GM12865 (cell line): ENCODE results near the gene SUGCT.
"Not testable (repeated sequence)": the region's sequence is repeated elsewhere in the genome, so short reads cannot be mapped to it uniquely, and the experiment has no call there.

Experiments
- DNase-seq: peaks from one replicate; pipeline ENCODE4 v3.0.0; 2010; ENCODE audit warnings: low read depth
- H3K4me3 ChIP-seq: 2 replicates; pipeline ENCODE4 v1.5.1; 2011; ENCODE audit warnings: mild to moderate bottlenecking, low read depth, low read length, control low read depth
- CTCF ChIP-seq: IDR thresholded peaks from 2 replicates; pipeline ENCODE4 v1.5.1; 2011; ENCODE audit warnings: low read length, control low read depth, low read depth, inconsistent platforms; ENCODE audit not compliant: insufficient read depth; ENCODE audit errors: missing control alignments

SUGCT gene

GRCh38 chr7:40623863-40624262, 489.1 kb downstream of the SUGCT start:
- DNase-seq: no peak
- no peak overlapping the region for H3K4me3 ChIP-seq
- no peak for TF ChIP-seq CTCF

- DNase-seq, H3K4me3 ChIP-seq: not testable (repeated sequence)
These were observed 492.6 kb downstream of the SUGCT start for GRCh38 chr7:40627361-40627760.

- no peak overlapping the region for H3K4me3 ChIP-seq
- no peak for TF ChIP-seq CTCF
- no peak for DNase-seq
These were observed 495.1 kb downstream of the SUGCT start for GRCh38 chr7:40629891-40630290.

GRCh38 chr7:40634118-40634517, 499.3 kb downstream of the SUGCT start:
- no peak for TF ChIP-seq CTCF

GRCh38 chr7:40638545-40639320, 503.9 kb downstream of the SUGCT start:
- no peak for DNase-seq
- no peak for TF ChIP-seq CTCF
- no peak overlapping the region for H3K4me3 ChIP-seq

More at GRCh38 chr7:40634118-40634517, 499.3 kb downstream of the SUGCT start:
- H3K4me3 ChIP-seq: no peak overlapping the region
- DNase-seq: no peak

GRCh38 chr7:40640566-40640965, 505.8 kb downstream of the SUGCT start:
- TF ChIP-seq CTCF: no peak
- DNase-seq: no peak
- no peak overlapping the region for H3K4me3 ChIP-seq

- TF ChIP-seq CTCF: no peak
- no peak for DNase-seq
- no peak overlapping the region for H3K4me3 ChIP-seq
These were observed 506.9 kb downstream of the SUGCT start for GRCh38 chr7:40641701-40642100.
